Suprapubic skin (tissue), 4 donors: ENCODE results near the gene AADAC. TPM values are rescaled to one million over a fixed set of nuclear protein-coding genes. Genes with fewer than 3 reads are reported as not detected.

Source experiments
- DNase-seq, 2 donors: peaks; one replicate each; pipeline ENCODE4 v3.0.0-alpha.2; 2019; ENCODE audit warnings: low spot score in 2 of 2
- H3K27ac ChIP-seq: fragments of 200-600 bp; sonication (generic); one replicate; pipeline ENCODE4 v1.5.1; 2019
- H3K27me3 ChIP-seq: fragments of 200-600 bp; sonication (generic); one replicate; pipeline ENCODE4 v1.5.1; 2019
- H3K36me3 ChIP-seq: fragments of 200-600 bp; sonication (generic); one replicate; pipeline ENCODE4 v1.5.1; 2019
- H3K4me1 ChIP-seq: fragments of 200-600 bp; sonication (generic); one replicate; pipeline ENCODE4 v1.5.1; 2019
- H3K4me3 ChIP-seq: fragments of 200-600 bp; sonication (generic); one replicate; pipeline ENCODE4 v1.5.1; 2019; ENCODE audit warnings: mild to moderate bottlenecking
- H3K9me3 ChIP-seq: fragments of 200-600 bp; sonication (generic); one replicate; pipeline ENCODE4 v1.5.1; 2019
- CTCF ChIP-seq, 2 donors: fragments of 200-600 bp in 1 of 2; fragments of 450-650 bp in 1 of 2; sonication (generic) in 1 of 2; IDR thresholded peaks; one replicate each; pipeline ENCODE4 v1.5.1; 2016 to 2019; ENCODE audit warnings: antibody characterized with exemption in 2 of 2, mild to moderate bottlenecking in 1 of 2, moderate library complexity in 1 of 2
- EP300 ChIP-seq: sonication (generic); formaldehyde crosslinking; IDR thresholded peaks from one replicate; pipeline ENCODE4 v1.6.1; 2017; ENCODE audit warnings: antibody characterized with exemption
- POLR2A ChIP-seq, 2 donors: fragments of 450-650 bp; IDR thresholded peaks; one replicate each; pipeline ENCODE4 v1.6.1; 2017; ENCODE audit warnings: antibody characterized with exemption in 2 of 2, mild to moderate bottlenecking in 2 of 2, moderate library complexity in 2 of 2
- POLR2AphosphoS5 ChIP-seq, 3 donors: sonication (generic); formaldehyde crosslinking; IDR thresholded peaks; one replicate each; pipeline ENCODE4 v1.6.1; 2017; ENCODE audit warnings: antibody characterized with exemption in 3 of 3
- WGBS: methylation state at CpG from one replicate; pipeline ENCODE4 v1.1.5; 2018; 5-methylcytosine and 5-hydroxymethylcytosine counted together
- total RNA-seq, 4 donors: library from RNA; depleted of rRNA; stranded (reverse); fragments of >200 nt; gene quantifications; one replicate each; pipeline ENCODE4 v1.1.0, GENCODE V29; 2016

The AADAC gene
- total RNA-seq, 4 donors from 2014 or later, result 2.7 to 19.1 (median 14.0) TPM

- 71% methylated on average over 4 of the region's 4 CpGs for WGBS
- Histone ChIP-seq H3K27me3 (no peaks in the 10 kb centered on the region), H3K27ac (no peak overlapping the region)
Measured at GRCh38 chr3:151775314-151776258, 38.3 kb upstream of the AADAC start.

GRCh38 chr3:151776259-151776740, 37.6 kb upstream of the AADAC start:
- DNase-seq, result no peak
- Histone ChIP-seq H3K4me1 (peaks cover 5% of the 10 kb centered on the region), H3K9me3 (no peaks in the 10 kb centered on the region), H3K36me3 (no peaks in the 10 kb centered on the region), H3K27me3 (no peaks in the 10 kb centered on the region), H3K27ac (no peak overlapping the region), H3K4me3 (no peak overlapping the region)
- WGBS, result 89% methylated on average over 1 of the region's 1 CpG
- no peak for TF ChIP-seq EP300
- TF ChIP-seq POLR2AphosphoS5 (IDR thresholded peaks at IDR 0.05), result no peak
- no peak for TF ChIP-seq POLR2A (IDR thresholded peaks at IDR 0.05)
- TF ChIP-seq CTCF (IDR thresholded peaks at IDR 0.05), result no peak

More at GRCh38 chr3:151775314-151776258, 38.3 kb upstream of the AADAC start:
- Histone ChIP-seq H3K36me3 (no peaks in the 10 kb centered on the region), H3K9me3 (no peaks in the 10 kb centered on the region), H3K4me3 (no peak overlapping the region), H3K4me1 (peaks cover 12% of the 10 kb centered on the region)
- DNase-seq, result no peak
- TF ChIP-seq POLR2A (IDR thresholded peaks at IDR 0.05), result no peak
- no peak for TF ChIP-seq CTCF (IDR thresholded peaks at IDR 0.05)
- TF ChIP-seq EP300, result no peak
- TF ChIP-seq POLR2AphosphoS5 (IDR thresholded peaks at IDR 0.05), result no peak

- H3K4me1 ChIP-seq, result peaks cover 3% of the 10 kb centered on the region
- no peak for DNase-seq
- WGBS, result 78% methylated on average over 2 of the region's 2 CpGs
- H3K4me3 ChIP-seq, result no peak overlapping the region
- H3K27ac ChIP-seq, result no peak overlapping the region
- no peaks in the 10 kb centered on the region for H3K27me3 ChIP-seq
- no peaks in the 10 kb centered on the region for H3K36me3 ChIP-seq
- TF ChIP-seq EP300, result no peak
- TF ChIP-seq CTCF (IDR thresholded peaks at IDR 0.05), result no peak
- no peaks in the 10 kb centered on the region for H3K9me3 ChIP-seq
Measured at GRCh38 chr3:151777880-151778279, 36.0 kb upstream of the AADAC start.

GRCh38 chr3:151787626-151788025, 26.3 kb upstream of the AADAC start:
- no peaks in the 10 kb centered on the region for H3K36me3 ChIP-seq
- no peak overlapping the region for H3K4me3 ChIP-seq
- H3K27me3 ChIP-seq, result no peaks in the 10 kb centered on the region
- DNase-seq, result no peak
- no peak for TF ChIP-seq EP300
- no peak for TF ChIP-seq CTCF (IDR thresholded peaks at IDR 0.05)
- no peak for TF ChIP-seq POLR2AphosphoS5 (IDR thresholded peaks at IDR 0.05)
- no peak for TF ChIP-seq POLR2A (IDR thresholded peaks at IDR 0.05)
- H3K4me1 ChIP-seq, result no peaks in the 10 kb centered on the region
- no peaks in the 10 kb centered on the region for H3K9me3 ChIP-seq
- H3K27ac ChIP-seq, result no peak overlapping the region

- Histone ChIP-seq H3K36me3 (no peaks in the 10 kb centered on the region), H3K27me3 (no peaks in the 10 kb centered on the region), H3K27ac (no peak overlapping the region), H3K4me3 (no peak overlapping the region), H3K9me3 (no peaks in the 10 kb centered on the region), H3K4me1 (no peaks in the 10 kb centered on the region)
- TF ChIP-seq CTCF (IDR thresholded peaks at IDR 0.05), result no peak
- no peak for TF ChIP-seq EP300
- TF ChIP-seq POLR2AphosphoS5 (IDR thresholded peaks at IDR 0.05), result no peak
- no peak for TF ChIP-seq POLR2A (IDR thresholded peaks at IDR 0.05)
- WGBS, result 85% methylated on average over 2 of the region's 2 CpGs
- no peak for DNase-seq
Measured at GRCh38 chr3:151788401-151788800, 25.5 kb upstream of the AADAC start.
